ENCODE data around the gene ADCK2. TPM values are rescaled to one million over a fixed set of nuclear protein-coding genes. Genes with fewer than 3 reads are reported as not detected.

ADCK2 gene
- total and polyA plus RNA-seq, 10 of the 15 experiments (the other 5 are each of a cell fraction or from before 2014, with no cell fraction given): 0.52 to 19.4 (median 13.1) TPM

DNA sequence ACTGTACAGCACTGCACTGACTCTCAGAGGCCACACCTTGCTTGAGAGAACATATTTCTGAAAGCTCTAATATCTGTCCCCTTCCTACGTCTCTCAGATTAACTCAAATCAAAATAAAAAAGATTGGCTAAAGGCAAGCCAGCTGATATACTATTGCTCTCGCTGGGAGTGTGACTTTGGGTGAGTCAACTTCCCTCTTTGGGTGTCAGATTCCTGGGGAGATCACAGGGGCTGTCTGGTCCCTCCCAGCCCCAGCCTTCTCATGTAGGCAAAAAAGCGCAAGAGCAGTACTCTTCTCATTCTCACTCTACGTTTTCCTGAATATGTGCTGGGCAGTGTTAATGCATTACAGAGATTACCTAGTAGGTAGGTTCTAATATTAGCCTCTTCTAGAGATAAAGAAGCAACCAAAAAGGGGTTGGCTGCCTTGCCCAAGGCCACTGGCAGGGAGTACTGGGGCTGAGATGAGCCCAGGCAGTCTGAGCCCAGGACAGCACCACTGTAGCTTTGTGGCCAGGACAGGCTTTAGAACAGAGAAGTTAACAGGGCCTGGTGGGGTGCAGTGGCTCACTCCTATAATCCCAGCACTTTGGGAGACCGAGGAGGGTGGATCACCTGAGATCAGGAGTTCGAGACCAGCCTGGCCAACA is 23.1 kb upstream of the ADCK2 start:
- ChIA-PET SMC1A (ENCODE audit: uncharacterized antibody, unreplicated experiment) (interaction anchor here (1.1 to 1.6 kb wide), 2 partner anchors 130 to 171 kb away, joined by 3 to 4 read pairs; no protein-coding TSS in a partner anchor), CTCF (interaction anchor here (1.0 kb wide), 1 partner anchor 10 kb away, joined by 4 read pairs; no protein-coding TSS in a partner anchor), RAD21 (ENCODE audit: unreplicated experiment) (no interaction called here), POLR2A (no interaction called here)
- Histone ChIP-seq H3K4me2 (ENCODE audit: control insufficient read depth, insufficient read depth) (no peak overlapping the region), H2AFZ (ENCODE audit: control insufficient read depth, low read depth, low read length) (no peak overlapping the region), H3K36me3 (ENCODE audit: control insufficient read depth in 2 of 2, insufficient read depth in 2 of 2, low read length in 1 of 2) (no peaks in the 10 kb centered on the region), H3K4me1 (ENCODE audit: control insufficient read depth, insufficient read depth, low read length) (no peaks in the 10 kb centered on the region), H3K27me3 (replicated peaks in 1 of 2; ENCODE audit: control insufficient read depth in 2 of 2, insufficient read depth in 2 of 2, low read length in 1 of 2) (no peaks in the 10 kb centered on the region), H4K20me1 (ENCODE audit: control insufficient read depth, insufficient read depth) (no peaks in the 10 kb centered on the region), H3K27ac (ENCODE audit: control insufficient read depth, insufficient read depth) (no peak overlapping the region), H3K9me3 (replicated peaks; ENCODE audit: control insufficient read depth, insufficient read depth, low read length) (no peaks in the 10 kb centered on the region), H3K4me3 (no peak overlapping the region), H3K9ac (ENCODE audit: control insufficient read depth, insufficient read depth, low read length) (no peak overlapping the region), H3K79me2 (ENCODE audit: control insufficient read depth, insufficient read depth, low read length) (no peaks in the 10 kb centered on the region)
- DNase-seq (ENCODE audit: low read depth, low spot score) (no peak), FAIRE-seq (no peak), ATAC-seq (no peak)
- TF ChIP-seq, protein P1, sequence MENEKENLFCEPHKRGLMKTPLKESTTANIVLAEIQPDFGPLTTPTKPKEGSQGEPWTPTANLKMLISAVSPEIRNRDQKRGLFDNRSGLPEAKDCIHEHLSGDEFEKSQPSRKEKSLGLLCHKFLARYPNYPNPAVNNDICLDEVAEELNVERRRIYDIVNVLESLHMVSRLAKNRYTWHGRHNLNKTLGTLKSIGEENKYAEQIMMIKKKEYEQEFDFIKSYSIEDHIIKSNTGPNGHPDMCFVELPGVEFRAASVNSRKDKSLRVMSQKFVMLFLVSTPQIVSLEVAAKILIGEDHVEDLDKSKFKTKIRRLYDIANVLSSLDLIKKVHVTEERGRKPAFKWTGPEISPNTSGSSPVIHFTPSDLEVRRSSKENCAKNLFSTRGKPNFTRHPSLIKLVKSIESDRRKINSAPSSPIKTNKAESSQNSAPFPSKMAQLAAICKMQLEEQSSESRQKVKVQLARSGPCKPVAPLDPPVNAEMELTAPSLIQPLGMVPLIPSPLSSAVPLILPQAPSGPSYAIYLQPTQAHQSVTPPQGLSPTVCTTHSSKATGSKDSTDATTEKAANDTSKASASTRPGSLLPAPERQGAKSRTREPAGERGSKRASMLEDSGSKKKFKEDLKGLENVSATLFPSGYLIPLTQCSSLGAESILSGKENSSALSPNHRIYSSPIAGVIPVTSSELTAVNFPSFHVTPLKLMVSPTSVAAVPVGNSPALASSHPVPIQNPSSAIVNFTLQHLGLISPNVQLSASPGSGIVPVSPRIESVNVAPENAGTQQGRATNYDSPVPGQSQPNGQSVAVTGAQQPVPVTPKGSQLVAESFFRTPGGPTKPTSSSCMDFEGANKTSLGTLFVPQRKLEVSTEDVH (IDR thresholded peaks at IDR 0.05; ENCODE audit: low read depth, partially characterized antibody): no peak
- TF ChIP-seq EGR1 (IDR thresholded peaks at IDR 0.05; ENCODE audit: borderline replicate concordance in 1 of 2, low read depth in 2 of 2, low read length in 2 of 2) (no peak), BMI1 (IDR thresholded peaks at IDR 0.05; ENCODE audit: borderline replicate concordance) (no peak), MYC (IDR thresholded peaks at IDR 0.05; ENCODE audit: insufficient read depth, insufficient read length, insufficient replicate concordance, low read length, severe bottlenecking) (no peak), MEF2B (IDR thresholded peaks at IDR 0.05; ENCODE audit: partially characterized antibody, poor library complexity, severe bottlenecking) (no peak), TCF12 (IDR thresholded peaks at IDR 0.05; ENCODE audit: low read depth, low read length) (no peak), ETV6 (conservative IDR thresholded peaks at IDR 0.05 in 1 of 2, IDR thresholded peaks at IDR 0.05 in 1 of 2; ENCODE audit: borderline replicate concordance in 1 of 2, low read depth in 1 of 2) (no peak)
- no TSS peak for BruUV-seq (replicated peaks)
- intact Hi-C loops (cut with micrococcal nuclease; ENCODE audit: unreplicated experiment): no loop called here
- in situ Hi-C loops (cut with MboI): no loop called here
- 29% methylated on average over 6 of the region's 6 CpGs for WGBS (ENCODE audit: insufficient coverage, insufficient replicate concordance, low lambda C conversion rate, missing lambda C conversion rate)

Data from GM12878 (cell line).